Effector memory CD8-positive, alpha-beta T cell (primary cell): Measurements from ENCODE around the gene RASA3.
"Not testable (repeated sequence)": the region's sequence is repeated elsewhere in the genome, so short reads cannot be mapped to it uniquely, and the experiment has no call there.

ENCODE experiments used
- ATAC-seq: fragments of 150-1000 bp; cut with Tn5 transposase; replicated peaks from 2 replicates; pipeline ENCODE4 v1.10.0; 2021; ENCODE audit warnings: mild to moderate bottlenecking, moderate library complexity
- DNase-seq, 3 experiments: peaks; one replicate each; pipeline ENCODE4 v3.0.0; 2021
- H3K27ac Mint-ChIP-seq, 2 donors: one replicate each; pipeline ENCODE4 v1.8.0; 2022; ENCODE audit warnings: mild to moderate bottlenecking in 2 of 2, mixed read lengths in 2 of 2, moderate library complexity in 2 of 2
- H3K27me3 Mint-ChIP-seq, 2 donors: one replicate each; pipeline ENCODE4 v1.8.0; 2022; ENCODE audit warnings: mixed read lengths in 2 of 2
- H3K36me3 Mint-ChIP-seq: one replicate; pipeline ENCODE4 v1.8.0; 2022; ENCODE audit warnings: mild to moderate bottlenecking, moderate library complexity, mixed read lengths; ENCODE audit not compliant: insufficient read depth
- H3K4me1 Mint-ChIP-seq, 2 donors: one replicate each; pipeline ENCODE4 v1.8.0; 2022; ENCODE audit warnings: low read depth in 2 of 2, mixed read lengths in 2 of 2
- H3K4me3 Mint-ChIP-seq, 2 donors: one replicate each; pipeline ENCODE4 v1.8.0; 2022; ENCODE audit warnings: mild to moderate bottlenecking in 2 of 2, mixed read lengths in 2 of 2, moderate library complexity in 2 of 2
- H3K9me3 Mint-ChIP-seq, 2 donors: one replicate each; pipeline ENCODE4 v1.8.0; 2022; ENCODE audit warnings: mixed read lengths in 2 of 2

RASA3 gene

DNA sequence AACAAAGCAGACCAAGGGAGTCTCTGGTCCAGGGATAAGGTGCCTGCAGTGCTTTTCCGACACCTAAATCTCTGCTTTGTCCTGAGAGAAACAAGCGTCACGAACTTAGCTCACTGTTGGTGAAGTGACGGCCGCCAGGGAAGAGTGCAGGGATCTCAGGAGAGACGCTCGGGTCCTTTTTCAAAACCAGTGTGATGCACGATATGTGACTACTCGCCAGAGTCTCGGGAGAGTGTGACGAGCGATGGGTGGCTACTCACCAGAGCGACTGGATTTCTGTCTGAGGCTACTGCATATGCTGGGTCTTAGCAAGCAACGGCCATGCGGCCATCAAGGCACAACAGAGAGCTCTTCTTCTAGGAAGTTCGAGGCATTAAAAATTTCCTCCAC is 30.1 kb upstream of the RASA3 start:
- Mint-ChIP-seq H3K36me3 (peaks cover 5% of the 10 kb centered on the region), H3K9me3 (no peaks in the 10 kb centered on the region), H3K27me3 (no peaks in the 10 kb centered on the region), H3K27ac (peak overlapping the region; percentile 80 to 89), H3K4me1 (peaks cover 56 to 62% of the 10 kb centered on the region in 2 donors), H3K4me3 (peak overlapping the region; percentile 75 to 82)
- ATAC-seq, result no peak
- DNase-seq, result no peak

- H3K9me3 Mint-ChIP-seq, result no peaks in the 10 kb centered on the region
- H3K4me3 Mint-ChIP-seq, result peak overlapping the region; percentile 75 to 82
- ATAC-seq, result peak; percentile 76
- H3K27me3 Mint-ChIP-seq, result no peaks in the 10 kb centered on the region
- peak overlapping the region; percentile 80 to 89 for H3K27ac Mint-ChIP-seq
- peak in 1 of 3 experiments; percentile 24 for DNase-seq
- H3K36me3 Mint-ChIP-seq, result peaks cover 6% of the 10 kb centered on the region
- peaks cover 58 to 67% of the 10 kb centered on the region in 2 donors for H3K4me1 Mint-ChIP-seq
These were observed 29.5 kb upstream of the RASA3 start for GRCh38 chr13:114161644-114162532.

DNA sequence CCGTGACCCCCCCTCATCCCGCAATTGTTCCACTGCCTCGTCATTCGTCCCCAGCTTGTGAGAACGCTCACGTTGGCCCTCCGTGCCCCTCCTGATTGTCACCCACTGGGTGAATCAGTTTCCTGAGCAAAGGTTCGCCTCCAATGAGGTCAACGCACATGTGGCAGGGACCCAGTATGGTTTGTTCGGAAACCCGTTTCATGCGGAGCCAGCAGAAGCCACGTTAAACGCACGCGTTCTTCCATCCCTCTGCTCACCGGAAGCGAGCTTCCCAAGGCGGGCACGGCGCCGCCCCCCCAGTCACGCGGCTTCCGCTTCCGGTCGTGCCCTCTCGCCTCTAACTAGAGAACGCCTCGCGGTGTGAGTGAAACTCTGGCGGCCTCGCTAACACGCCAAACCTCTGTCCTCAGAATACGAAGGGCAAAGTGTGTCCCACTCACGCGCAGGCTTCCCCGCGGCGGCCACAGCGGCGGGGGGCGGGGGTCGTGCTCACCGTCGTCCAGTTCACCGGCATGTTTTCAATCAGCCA is 28.7 kb upstream of the RASA3 start:
- peaks cover 10% of the 10 kb centered on the region for H3K36me3 Mint-ChIP-seq
- no peaks in the 10 kb centered on the region for H3K9me3 Mint-ChIP-seq
- peak overlapping the region; percentile 75 to 82 for H3K4me3 Mint-ChIP-seq
- DNase-seq (no peak), ATAC-seq (peak; percentile 53)
- peaks cover 63 to 71% of the 10 kb centered on the region in 2 donors for H3K4me1 Mint-ChIP-seq
- peak overlapping the region; percentile 80 to 89 for H3K27ac Mint-ChIP-seq
- no peaks in the 10 kb centered on the region for H3K27me3 Mint-ChIP-seq

GRCh38 chr13:114158869-114159666 is 26.6 kb upstream of the RASA3 start:
- H3K27ac Mint-ChIP-seq, H3K9me3 Mint-ChIP-seq, H3K27me3 Mint-ChIP-seq, DNase-seq, ATAC-seq: not testable (repeated sequence)
- Mint-ChIP-seq H3K4me3 (peak overlapping the region in 1 of 2 donors; percentile 16), H3K4me1 (peaks cover 68 to 69% of the 10 kb centered on the region in 2 donors), H3K36me3 (peaks cover 14% of the 10 kb centered on the region)

GRCh38 chr13:114157869-114158495 is 25.6 kb upstream of the RASA3 start:
- no peaks in the 10 kb centered on the region for H3K27me3 Mint-ChIP-seq
- no peaks in the 10 kb centered on the region for H3K9me3 Mint-ChIP-seq
- peaks cover 13% of the 10 kb centered on the region for H3K36me3 Mint-ChIP-seq
- H3K4me1 Mint-ChIP-seq, result peaks cover 68 to 74% of the 10 kb centered on the region in 2 donors
- H3K4me3 Mint-ChIP-seq, result peak overlapping the region in 1 of 2 donors; percentile 79
- peak overlapping the region; percentile 74 to 90 for H3K27ac Mint-ChIP-seq
- ATAC-seq (peak; percentile 25), DNase-seq (no peak)

GRCh38 chr13:114155926-114156883 is 23.8 kb upstream of the RASA3 start:
- peaks cover 66 to 68% of the 10 kb centered on the region in 2 donors for H3K4me1 Mint-ChIP-seq
- no peaks in the 10 kb centered on the region for H3K9me3 Mint-ChIP-seq
- no peaks in the 10 kb centered on the region for H3K27me3 Mint-ChIP-seq
- ATAC-seq (peak; percentile 12), DNase-seq (no peak)
- H3K36me3 Mint-ChIP-seq, result peaks cover 13% of the 10 kb centered on the region
- H3K4me3 Mint-ChIP-seq, result peak overlapping the region; percentile 77 to 79
- peak overlapping the region; percentile 72 to 90 for H3K27ac Mint-ChIP-seq

DNA sequence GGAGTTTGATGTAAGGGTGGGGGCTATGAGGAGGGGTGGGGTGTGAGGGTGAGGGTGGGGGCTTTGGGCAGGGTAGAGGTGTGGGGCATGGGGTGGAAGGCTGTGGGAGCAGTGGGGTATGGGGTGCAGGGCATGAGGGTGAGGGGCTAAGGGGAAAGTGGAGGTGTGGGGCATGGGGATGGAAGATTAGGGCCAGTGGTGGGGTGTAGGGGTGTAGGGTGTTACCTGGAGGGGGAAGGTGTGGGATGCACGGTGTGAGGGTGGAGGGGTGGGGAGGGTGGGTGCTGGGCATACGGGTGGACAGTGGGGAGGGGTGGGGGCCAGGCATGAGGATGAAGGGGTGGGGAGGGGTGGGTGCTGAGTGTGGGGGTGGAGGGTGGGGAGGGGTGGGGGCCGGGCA is 22.9 kb upstream of the RASA3 start:
- H3K27ac Mint-ChIP-seq, result no peak overlapping the region
- DNase-seq, result no peak
- no peaks in the 10 kb centered on the region for H3K27me3 Mint-ChIP-seq
- H3K36me3 Mint-ChIP-seq, result peaks cover 13% of the 10 kb centered on the region
- ATAC-seq, result no peak
- no peaks in the 10 kb centered on the region for H3K9me3 Mint-ChIP-seq
- H3K4me3 Mint-ChIP-seq, result no peak overlapping the region
- peaks cover 66 to 71% of the 10 kb centered on the region in 2 donors for H3K4me1 Mint-ChIP-seq

- no peak for DNase-seq
- no peaks in the 10 kb centered on the region for H3K27me3 Mint-ChIP-seq
- H3K4me1 Mint-ChIP-seq, result peaks cover 65 to 71% of the 10 kb centered on the region in 2 donors
- peak overlapping the region; percentile 7 to 55 for H3K27ac Mint-ChIP-seq
- peak; percentile 30 for ATAC-seq
- H3K9me3 Mint-ChIP-seq, result no peaks in the 10 kb centered on the region
- H3K4me3 Mint-ChIP-seq, result peak overlapping the region; percentile 59 to 61
- peaks cover 17% of the 10 kb centered on the region for H3K36me3 Mint-ChIP-seq
These were observed 22.1 kb upstream of the RASA3 start for GRCh38 chr13:114154476-114154875.

DNA sequence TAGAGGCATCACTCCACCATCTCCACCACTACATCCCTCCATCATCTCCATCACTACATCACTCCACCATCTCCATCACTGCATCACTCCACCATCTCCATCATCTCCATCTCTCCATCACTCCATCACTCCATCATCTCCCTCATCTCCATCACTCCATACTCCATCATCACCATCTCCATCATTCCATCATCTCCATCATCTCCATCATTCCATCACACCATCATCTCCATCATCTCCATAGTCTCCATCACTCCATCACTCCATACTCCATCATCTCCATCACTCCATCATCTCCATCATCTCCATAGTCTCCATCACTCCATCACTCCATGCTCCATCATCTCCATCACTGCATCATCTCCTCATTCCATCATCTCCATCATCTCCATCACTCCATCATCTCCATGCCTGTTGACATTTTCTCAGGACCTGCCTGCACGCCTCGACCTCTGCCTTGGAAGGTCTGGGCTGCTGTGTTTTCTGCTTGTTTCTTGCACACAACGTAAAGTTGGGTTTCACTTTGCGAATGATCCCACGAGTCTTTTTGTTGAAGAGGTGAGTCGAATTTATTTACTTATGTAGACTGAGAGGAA is 21.2 kb upstream of the RASA3 start:
- no peak for DNase-seq
- H3K27me3 Mint-ChIP-seq, result no peaks in the 10 kb centered on the region
- ATAC-seq, result no peak
- H3K4me3 Mint-ChIP-seq, result no peak overlapping the region
- peaks cover 65 to 72% of the 10 kb centered on the region in 2 donors for H3K4me1 Mint-ChIP-seq
- peaks cover 21% of the 10 kb centered on the region for H3K36me3 Mint-ChIP-seq
- no peaks in the 10 kb centered on the region for H3K9me3 Mint-ChIP-seq
- H3K27ac Mint-ChIP-seq, result peak overlapping the region in 1 of 2 donors; percentile 7

- no peak for ATAC-seq
- H3K9me3 Mint-ChIP-seq, result no peaks in the 10 kb centered on the region
- H3K27me3 Mint-ChIP-seq, result no peaks in the 10 kb centered on the region
- H3K4me3 Mint-ChIP-seq, result no peak overlapping the region
- H3K27ac Mint-ChIP-seq, result peak overlapping the region in 1 of 2 donors; percentile 7
- peaks cover 66 to 74% of the 10 kb centered on the region in 2 donors for H3K4me1 Mint-ChIP-seq
- peaks cover 25% of the 10 kb centered on the region for H3K36me3 Mint-ChIP-seq
- no peak for DNase-seq
These were observed 20.5 kb upstream of the RASA3 start for GRCh38 chr13:114152831-114153371.

GRCh38 chr13:114152285-114152645 is 19.8 kb upstream of the RASA3 start:
- H3K27me3 Mint-ChIP-seq, result no peaks in the 10 kb centered on the region
- DNase-seq (no peak), ATAC-seq (no peak)
- no peak overlapping the region for H3K4me3 Mint-ChIP-seq
- H3K9me3 Mint-ChIP-seq, result no peaks in the 10 kb centered on the region
- H3K4me1 Mint-ChIP-seq, result peaks cover 64 to 70% of the 10 kb centered on the region in 2 donors
- H3K27ac Mint-ChIP-seq, result peak overlapping the region in 1 of 2 donors; percentile 7
- H3K36me3 Mint-ChIP-seq, result peaks cover 26% of the 10 kb centered on the region
